Measurements from ENCODE around the gene DDX5.
A peak's percentile ranks its signal among the peaks of the same experiment; 100 is the strongest.

DDX5 gene

GRCh38 chr17:64508683-64509082 lies 2.6 kb upstream of the DDX5 start:
- peaks cover 34 to 39% of the 10 kb centered on the region in 2 donors for H3K36me3 ChIP-seq (ENCODE audit: control insufficient read depth in 1 of 2, insufficient read depth in 2 of 2, low read length in 2 of 2)
- no peaks in the 10 kb centered on the region for H3K9me3 ChIP-seq (ENCODE audit: control insufficient read depth in 1 of 2, low read length in 2 of 2)
- H3K4me3 ChIP-seq (ENCODE audit: low read depth in 1 of 2, low read length in 2 of 2) = peak overlapping the region; percentile 83 to 100
- no peaks in the 10 kb centered on the region for H3K27me3 ChIP-seq (ENCODE audit: low read depth, low read length)
- peaks cover 6 to 34% of the 10 kb centered on the region in 2 donors for H3K4me1 ChIP-seq (ENCODE audit: control insufficient read depth in 1 of 2, insufficient read depth in 2 of 2, low read length in 2 of 2)
- no peak overlapping the region for H3K27ac ChIP-seq (ENCODE audit: low read length)

GRCh38 chr17:64507413-64507782 lies 1.3 kb upstream of the DDX5 start:
- no peaks in the 10 kb centered on the region for H3K9me3 ChIP-seq (ENCODE audit: control insufficient read depth in 1 of 2, low read length in 2 of 2)
- no peaks in the 10 kb centered on the region for H3K27me3 ChIP-seq (ENCODE audit: low read depth, low read length)
- H3K4me3 ChIP-seq (ENCODE audit: low read depth in 1 of 2, low read length in 2 of 2) = peak overlapping the region; percentile 83 to 100
- peaks cover 16 to 47% of the 10 kb centered on the region in 2 donors for H3K4me1 ChIP-seq (ENCODE audit: control insufficient read depth in 1 of 2, insufficient read depth in 2 of 2, low read length in 2 of 2)
- H3K36me3 ChIP-seq (ENCODE audit: control insufficient read depth in 1 of 2, insufficient read depth in 2 of 2, low read length in 2 of 2) = peaks cover 42 to 52% of the 10 kb centered on the region in 2 donors
- H3K27ac ChIP-seq (ENCODE audit: low read length) = peak overlapping the region; percentile 100

GRCh38 chr17:64506576-64507412 lies 705 bp upstream of the DDX5 start, which contains the start of gene CEP95:
CEP95 (plus strand) TSS chr17:64506977; CDS start chr17:64507098, 121 bp downstream.
- Histone ChIP-seq H3K27ac (ENCODE audit: low read length) (peak within 1 kb of the TSS; percentile 100), H3K4me3 (ENCODE audit: low read depth in 1 of 2, low read length in 2 of 2) (peak within 1 kb of the TSS; percentile 83 to 100), H3K27me3 (ENCODE audit: low read depth, low read length) (no peaks in the 10 kb centered on the region), H3K36me3 (ENCODE audit: control insufficient read depth in 1 of 2, insufficient read depth in 2 of 2, low read length in 2 of 2) (peaks cover 42 to 58% of the 10 kb centered on the region in 2 donors), H3K4me1 (ENCODE audit: control insufficient read depth in 1 of 2, insufficient read depth in 2 of 2, low read length in 2 of 2) (peaks cover 21 to 53% of the 10 kb centered on the region in 2 donors), H3K9me3 (ENCODE audit: control insufficient read depth in 1 of 2, low read length in 2 of 2) (no peaks in the 10 kb centered on the region)

GRCh38 chr17:64505340-64506200 lies 519 bp downstream of the DDX5 start:
- peaks cover 21 to 65% of the 10 kb centered on the region in 2 donors for H3K4me1 ChIP-seq (ENCODE audit: control insufficient read depth in 1 of 2, insufficient read depth in 2 of 2, low read length in 2 of 2)
- no peaks in the 10 kb centered on the region for H3K27me3 ChIP-seq (ENCODE audit: low read depth, low read length)
- H3K4me3 ChIP-seq (ENCODE audit: low read depth in 1 of 2, low read length in 2 of 2) = peak overlapping the region; percentile 83 to 100
- peak overlapping the region; percentile 100 for H3K27ac ChIP-seq (ENCODE audit: low read length)
- peaks cover 54 to 68% of the 10 kb centered on the region in 2 donors for H3K36me3 ChIP-seq (ENCODE audit: control insufficient read depth in 1 of 2, insufficient read depth in 2 of 2, low read length in 2 of 2)
- no peaks in the 10 kb centered on the region for H3K9me3 ChIP-seq (ENCODE audit: control insufficient read depth in 1 of 2, low read length in 2 of 2)

GRCh38 chr17:64504769-64505339 lies 1.2 kb downstream of the DDX5 start:
- Histone ChIP-seq H3K36me3 (ENCODE audit: control insufficient read depth in 1 of 2, insufficient read depth in 2 of 2, low read length in 2 of 2) (peaks cover 56 to 72% of the 10 kb centered on the region in 2 donors), H3K27me3 (ENCODE audit: low read depth, low read length) (no peaks in the 10 kb centered on the region), H3K4me3 (ENCODE audit: low read depth in 1 of 2, low read length in 2 of 2) (peak overlapping the region; percentile 83 to 100), H3K9me3 (ENCODE audit: control insufficient read depth in 1 of 2, low read length in 2 of 2) (no peaks in the 10 kb centered on the region), H3K4me1 (ENCODE audit: control insufficient read depth in 1 of 2, insufficient read depth in 2 of 2, low read length in 2 of 2) (peaks cover 21 to 67% of the 10 kb centered on the region in 2 donors), H3K27ac (ENCODE audit: low read length) (peak overlapping the region; percentile 100)

GRCh38 chr17:64503821-64504768 lies 2.0 kb downstream of the DDX5 start:
- peaks cover 62 to 75% of the 10 kb centered on the region in 2 donors for H3K36me3 ChIP-seq (ENCODE audit: control insufficient read depth in 1 of 2, insufficient read depth in 2 of 2, low read length in 2 of 2)
- no peaks in the 10 kb centered on the region for H3K9me3 ChIP-seq (ENCODE audit: control insufficient read depth in 1 of 2, low read length in 2 of 2)
- peak overlapping the region; percentile 100 for H3K27ac ChIP-seq (ENCODE audit: low read length)
- no peaks in the 10 kb centered on the region for H3K27me3 ChIP-seq (ENCODE audit: low read depth, low read length)
- peaks cover 21 to 66% of the 10 kb centered on the region in 2 donors for H3K4me1 ChIP-seq (ENCODE audit: control insufficient read depth in 1 of 2, insufficient read depth in 2 of 2, low read length in 2 of 2)
- H3K4me3 ChIP-seq (ENCODE audit: low read depth in 1 of 2, low read length in 2 of 2) = peak overlapping the region; percentile 83 to 100

GRCh38 chr17:64503341-64503740 lies 2.7 kb downstream of the DDX5 start:
- Histone ChIP-seq H3K4me3 (ENCODE audit: low read depth in 1 of 2, low read length in 2 of 2) (peak overlapping the region; percentile 83 to 100), H3K36me3 (ENCODE audit: control insufficient read depth in 1 of 2, insufficient read depth in 2 of 2, low read length in 2 of 2) (peaks cover 68 to 80% of the 10 kb centered on the region in 2 donors), H3K4me1 (ENCODE audit: control insufficient read depth in 1 of 2, insufficient read depth in 2 of 2, low read length in 2 of 2) (peaks cover 21 to 64% of the 10 kb centered on the region in 2 donors), H3K9me3 (ENCODE audit: control insufficient read depth in 1 of 2, low read length in 2 of 2) (no peaks in the 10 kb centered on the region), H3K27me3 (ENCODE audit: low read depth, low read length) (no peaks in the 10 kb centered on the region), H3K27ac (ENCODE audit: low read length) (peak overlapping the region; percentile 100)

GRCh38 chr17:64502809-64503208 lies 3.3 kb downstream of the DDX5 start:
- Histone ChIP-seq H3K27me3 (ENCODE audit: low read depth, low read length) (no peaks in the 10 kb centered on the region), H3K9me3 (ENCODE audit: control insufficient read depth in 1 of 2, low read length in 2 of 2) (no peaks in the 10 kb centered on the region), H3K4me1 (ENCODE audit: control insufficient read depth in 1 of 2, insufficient read depth in 2 of 2, low read length in 2 of 2) (peaks cover 21 to 62% of the 10 kb centered on the region in 2 donors), H3K4me3 (ENCODE audit: low read depth in 1 of 2, low read length in 2 of 2) (peak overlapping the region; percentile 5 to 23), H3K27ac (ENCODE audit: low read length) (peak overlapping the region; percentile 100), H3K36me3 (ENCODE audit: control insufficient read depth in 1 of 2, insufficient read depth in 2 of 2, low read length in 2 of 2) (peaks cover 73 to 85% of the 10 kb centered on the region in 2 donors)

- Histone ChIP-seq H3K27ac (ENCODE audit: low read length) (no peak overlapping the region), H3K36me3 (ENCODE audit: control insufficient read depth in 1 of 2, insufficient read depth in 2 of 2, low read length in 2 of 2) (peaks cover 74 to 86% of the 10 kb centered on the region in 2 donors), H3K27me3 (ENCODE audit: low read depth, low read length) (no peaks in the 10 kb centered on the region), H3K4me3 (ENCODE audit: low read depth in 1 of 2, low read length in 2 of 2) (peak overlapping the region in 1 of 2 donors; percentile 23), H3K4me1 (ENCODE audit: control insufficient read depth in 1 of 2, insufficient read depth in 2 of 2, low read length in 2 of 2) (peaks cover 21 to 67% of the 10 kb centered on the region in 2 donors), H3K9me3 (ENCODE audit: control insufficient read depth in 1 of 2, low read length in 2 of 2) (no peaks in the 10 kb centered on the region)
Measured at GRCh38 chr17:64502021-64502420, 4.1 kb downstream of the DDX5 start.
